Psoas muscle (tissue), 8 donors: Measurements from ENCODE around the gene MOK. TPM values are rescaled to one million over a fixed set of nuclear protein-coding genes. Genes with fewer than 3 reads are reported as not detected.

Experiments used
- ATAC-seq, 4 donors: fragments of 200-7000 bp; cut with Tn5 transposase; one replicate each; pipeline ENCODE4 v1.9.1; 2020; ENCODE audit warnings: moderate library complexity in 3 of 4, mild to moderate bottlenecking in 2 of 4
- DNase-seq, 2 donors: peaks; one replicate each; pipeline ENCODE4 v3.0.0-alpha.2; 2020
- H3K27ac ChIP-seq: fragments of 200-600 bp; one replicate; pipeline ENCODE4 v1.8.0; 2022
- H3K27me3 ChIP-seq, 3 donors: fragments of 200-600 bp in 1 of 3; one replicate each; pipeline versions ENCODE4 v1.6.1 to v1.8.0; 2013 to 2022; ENCODE audit warnings: low read length in 2 of 3, mild to moderate bottlenecking in 2 of 3, moderate library complexity in 1 of 3; ENCODE audit not compliant: insufficient read depth in 3 of 3
- H3K36me3 ChIP-seq, 2 donors: fragments of 200-600 bp in 1 of 2; one replicate each; pipeline versions ENCODE4 v1.6.1 to v1.8.0; 2013 to 2022; ENCODE audit warnings: low read depth in 1 of 2, mild to moderate bottlenecking in 1 of 2, moderate library complexity in 1 of 2; ENCODE audit not compliant: insufficient read depth in 1 of 2
- H3K4me1 ChIP-seq: fragments of 200-600 bp; one replicate; pipeline ENCODE4 v1.8.0; 2022
- H3K4me3 ChIP-seq: fragments of 200-600 bp; one replicate; pipeline ENCODE4 v1.8.0; 2022; ENCODE audit warnings: mild to moderate bottlenecking
- H3K9me3 ChIP-seq: fragments of 200-600 bp; one replicate; pipeline ENCODE4 v1.8.0; 2022
- WGBS, 3 donors: extraction: QIAGEN DNeasy Blood & Tissue Kit; methylation state at CpG; one replicate each; pipeline versions ENCODE4 v1.1.6 to v1.1.7; 2013; 5-methylcytosine and 5-hydroxymethylcytosine counted together
- intact Hi-C, 2 donors: fragments of 100-400 bp; cut with DNase I; formaldehyde crosslinking; loops; one replicate each; pipeline versions ENCODE4 v1.11.0 to v1.14.2; 2022
- polyA plus RNA-seq, 3 donors: library from polyadenylated mRNA; stranded (reverse); fragments of 200-250 nt; gene quantifications; one replicate each; pipeline ENCODE4 v1.2.3, GENCODE V29; 2013
- total RNA-seq, 4 donors: library from RNA; stranded (reverse); fragmentation: NEBNext Ultra II Directional in 2 of 4; extraction: Animal tissue kit (Norgen Biotek cat#: 25700) in 2 of 4; gene quantifications; one replicate each; pipeline versions ENCODE4 v1.2.1 to v1.2.4, GENCODE V29; 2021 to 2023
- TF ChIP-seq, protein P1 (sequence below): fragments of 200-600 bp; IDR thresholded peaks from one replicate; pipeline ENCODE4 v1.8.0; 2022; ENCODE audit warnings: antibody characterized with exemption
- donor health status: healthy with polysubstance abuse.
- donor health status: DM: no; HTN: no; CAD: no; lungs with moderate emphysema.
- donor health status: Bipolar disorder and iron deficiency.
- donor health status: healthy.
- donor health status: DM: yes; HTN: yes; CAD: no.
- donor health status: DM: no; HTN: no; CAD: no.
- donor health status: DM: no; HTN: no; CAD: no.
- donor health status: DM: yes; HTN: yes; CAD: no.

MOK gene
- total and polyA plus RNA-seq, 7 donors, result 1.8 to 11.1 (median 3.4) TPM

DNA sequence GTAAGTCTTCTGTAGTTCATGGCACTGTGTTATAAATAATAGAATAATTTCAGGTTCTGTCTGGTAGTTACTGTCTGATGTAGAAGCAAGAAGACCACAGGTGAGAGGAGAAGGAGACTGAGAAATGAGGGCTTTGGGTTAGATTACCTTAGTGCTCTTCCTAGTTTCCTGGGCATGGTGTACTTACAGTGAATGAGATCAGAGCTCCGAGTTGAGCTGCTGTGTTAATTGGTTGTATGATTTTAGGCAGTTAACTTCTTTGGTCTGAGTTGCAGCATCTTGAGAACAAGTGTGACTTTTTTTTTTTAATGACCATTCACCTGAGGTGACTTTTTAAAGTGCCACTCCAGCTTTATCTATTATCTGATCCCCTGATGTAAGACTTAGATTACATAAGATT lies 123.8 kb downstream of the MOK start:
- intact Hi-C loops, result no loop called here
- Histone ChIP-seq H3K4me1 (peaks cover 71% of the 10 kb centered on the region), H3K9me3 (no peaks in the 10 kb centered on the region), H3K27me3 (no peaks in the 10 kb centered on the region), H3K36me3 (no peaks in the 10 kb centered on the region), H3K4me3 (peak overlapping the region; percentile 52), H3K27ac (peak overlapping the region; percentile 84)
- 24 to 65% (median 39%) methylated on average over 1 of the region's 1 CpG for WGBS, 3 donors
- DNase-seq (no peak), ATAC-seq (peak in 3 of 4 donors; percentile 50 to 62 (median 52))
- TF ChIP-seq, protein P1, sequence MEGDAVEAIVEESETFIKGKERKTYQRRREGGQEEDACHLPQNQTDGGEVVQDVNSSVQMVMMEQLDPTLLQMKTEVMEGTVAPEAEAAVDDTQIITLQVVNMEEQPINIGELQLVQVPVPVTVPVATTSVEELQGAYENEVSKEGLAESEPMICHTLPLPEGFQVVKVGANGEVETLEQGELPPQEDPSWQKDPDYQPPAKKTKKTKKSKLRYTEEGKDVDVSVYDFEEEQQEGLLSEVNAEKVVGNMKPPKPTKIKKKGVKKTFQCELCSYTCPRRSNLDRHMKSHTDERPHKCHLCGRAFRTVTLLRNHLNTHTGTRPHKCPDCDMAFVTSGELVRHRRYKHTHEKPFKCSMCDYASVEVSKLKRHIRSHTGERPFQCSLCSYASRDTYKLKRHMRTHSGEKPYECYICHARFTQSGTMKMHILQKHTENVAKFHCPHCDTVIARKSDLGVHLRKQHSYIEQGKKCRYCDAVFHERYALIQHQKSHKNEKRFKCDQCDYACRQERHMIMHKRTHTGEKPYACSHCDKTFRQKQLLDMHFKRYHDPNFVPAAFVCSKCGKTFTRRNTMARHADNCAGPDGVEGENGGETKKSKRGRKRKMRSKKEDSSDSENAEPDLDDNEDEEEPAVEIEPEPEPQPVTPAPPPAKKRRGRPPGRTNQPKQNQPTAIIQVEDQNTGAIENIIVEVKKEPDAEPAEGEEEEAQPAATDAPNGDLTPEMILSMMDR, result no peak

DNA sequence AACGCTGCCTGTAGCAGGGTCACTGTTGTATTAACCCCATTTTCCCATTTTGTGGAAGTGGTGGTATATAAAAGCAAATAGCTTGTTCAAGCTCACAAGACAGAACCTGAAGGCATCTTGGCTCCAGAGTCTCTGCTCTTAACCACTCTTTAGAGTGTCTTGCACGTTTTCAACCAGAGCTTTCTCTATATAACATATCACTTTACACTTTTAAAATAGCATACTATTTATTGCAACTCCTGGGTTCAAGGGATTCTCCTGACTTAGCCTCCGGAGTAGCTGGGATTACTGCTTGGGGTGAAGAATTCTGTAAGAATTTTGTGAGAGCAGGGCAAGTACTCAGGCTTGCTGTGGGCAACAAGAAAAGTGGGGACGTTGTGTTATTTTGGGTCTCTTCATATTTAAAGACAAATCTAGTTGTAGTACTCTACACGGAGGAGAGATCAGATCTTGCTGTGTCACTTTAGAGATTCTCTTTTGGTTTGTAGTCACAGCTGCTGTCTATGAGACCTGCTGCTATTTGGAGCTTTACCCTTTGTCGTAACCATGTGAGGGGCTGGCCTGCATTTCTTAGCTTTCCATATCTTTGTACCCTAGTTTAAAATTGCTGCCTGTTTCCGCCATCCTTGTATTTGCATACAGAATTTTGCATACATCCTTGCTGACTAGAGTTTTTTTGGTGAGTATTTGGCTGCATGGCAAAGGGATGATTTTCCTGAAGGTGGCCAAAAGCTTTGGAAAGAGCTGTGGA lies 124.5 kb downstream of the MOK start:
- no peaks in the 10 kb centered on the region for H3K36me3 ChIP-seq
- intact Hi-C loops, result no loop called here

More for the DNA sequence above, 124.5 kb downstream of the MOK start:
- no peak for DNase-seq
- peak overlapping the region; percentile 84 for H3K27ac ChIP-seq
- TF ChIP-seq, protein P1, result no peak
- H3K9me3 ChIP-seq, result no peaks in the 10 kb centered on the region
- H3K4me1 ChIP-seq, result peaks cover 65% of the 10 kb centered on the region
- WGBS, 3 donors, result 26 to 38% (median 34%) methylated on average over 7 of the region's 7 CpGs
- ATAC-seq, result peak; percentile 70 to 88 (median 85)
- H3K27me3 ChIP-seq, result no peaks in the 10 kb centered on the region
- peak overlapping the region; percentile 52 for H3K4me3 ChIP-seq

Other genes with a start within 250 kb of the MOK start
- gene HSP90AA1, start 218.1 kb downstream of the MOK start, total RNA-seq, result 100 to 1,000 TPM; 398 to 659 (median 540) TPM
- 1,000 to 10,000 TPM in 1 of 3 donors, 100 to 1,000 TPM in 2; 523 to 1,480 (median 614) TPM for gene HSP90AA1, start 218.1 kb downstream of the MOK start, polyA plus RNA-seq
- 10 to 100 TPM; 18.3 to 26.8 (median 22.3) TPM for gene WDR20, start 165.3 kb downstream of the MOK start, total RNA-seq
- 10 to 100 TPM; 11.4 to 20.6 (median 11.9) TPM for gene WDR20, start 165.3 kb downstream of the MOK start, polyA plus RNA-seq
- 10 to 100 TPM in 3 of 4 donors, 1 to 10 TPM in 1; 8.5 to 18.2 (median 12.3) TPM for gene ZNF839, start 14.6 kb upstream of the MOK start, total RNA-seq
- 1 to 10 TPM; 4.6 to 10.0 (median 7.2) TPM for gene ZNF839, start 14.6 kb upstream of the MOK start, polyA plus RNA-seq
- 10 to 100 TPM; 27.8 to 40.1 (median 32.5) TPM for gene CINP, start 57.7 kb upstream of the MOK start, total RNA-seq
- 10 to 100 TPM; 22.5 to 42.4 (median 35.9) TPM for gene CINP, start 57.7 kb upstream of the MOK start, polyA plus RNA-seq
- gene TECPR2, start 57.8 kb upstream of the MOK start, total RNA-seq, result 10 to 100 TPM; 12.9 to 22.5 (median 18.4) TPM
- 10 to 100 TPM in 1 of 3 donors, 1 to 10 TPM in 2; 5.7 to 19.9 (median 5.9) TPM for gene TECPR2, start 57.8 kb upstream of the MOK start, polyA plus RNA-seq
- 100 to 1,000 TPM in 2 of 4 donors, 10 to 100 TPM in 2; 48.1 to 126 (median 98.0) TPM for gene ANKRD9, start 204.6 kb upstream of the MOK start, total RNA-seq
- 10 to 100 TPM; 22.7 to 74.4 (median 36.6) TPM for gene ANKRD9, start 204.6 kb upstream of the MOK start, polyA plus RNA-seq